Measurements from ENCODE around the gene OSGEP. TPM values are rescaled to one million over a fixed set of nuclear protein-coding genes. Genes with fewer than 3 reads are reported as not detected.

The OSGEP gene
- total RNA-seq, 6 experiments from 2014 or later: 11.2 to 43.8 (median 14.4) TPM

DNA sequence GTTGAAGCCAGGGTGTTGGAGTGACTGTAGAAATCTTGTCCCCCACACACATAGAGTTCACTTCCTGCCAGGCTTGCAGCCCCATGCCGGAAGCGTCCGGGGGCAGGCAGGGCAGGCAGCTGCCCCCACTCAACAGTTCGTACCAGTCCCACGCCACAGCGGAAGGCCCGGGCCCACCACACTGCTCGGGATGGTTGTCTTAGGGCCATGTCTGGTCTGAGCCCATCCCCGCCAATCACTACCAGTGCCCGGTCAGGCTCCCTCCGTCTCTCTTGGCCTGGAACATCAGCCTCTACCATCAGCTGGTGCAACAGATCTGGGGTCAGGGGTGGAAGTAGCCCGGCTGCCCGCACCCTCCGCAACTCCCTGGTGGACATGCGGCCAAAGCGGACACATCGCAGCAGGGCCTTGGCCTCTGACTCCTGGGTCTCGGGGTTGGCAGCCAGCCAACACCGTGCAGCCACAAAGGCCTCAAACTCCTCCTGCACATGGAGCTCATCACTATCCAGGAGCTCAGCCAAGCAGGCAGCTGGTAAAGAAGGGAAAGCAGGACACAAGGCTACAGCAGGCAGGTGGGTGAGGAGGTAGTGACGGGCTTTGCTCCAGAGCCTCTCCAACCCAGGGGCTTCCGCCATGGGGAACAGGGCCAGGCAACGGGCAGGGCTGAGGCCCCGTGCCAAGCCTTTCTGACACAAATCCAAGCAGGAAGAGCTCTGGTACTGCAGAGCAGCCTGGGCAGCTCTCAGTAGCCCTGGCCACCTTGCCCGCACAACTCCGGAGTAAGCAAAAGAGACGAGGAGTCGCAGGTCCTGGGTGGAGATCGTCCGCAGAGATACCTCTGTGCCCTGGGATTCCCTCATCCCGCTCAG is 24.6 kb downstream of the OSGEP start:
- Histone ChIP-seq H3K27me3 (no peaks in the 10 kb centered on the region), H3K27ac (no peak overlapping the region), H3K4me1 (no peaks in the 10 kb centered on the region), H3K9me3 (no peaks in the 10 kb centered on the region), H3K4me3 (no peak overlapping the region), H3K36me3 (no peaks in the 10 kb centered on the region)
- WGBS (ENCODE audit: insufficient coverage, low coverage, low lambda C conversion rate, missing lambda C conversion rate): 64% methylated on average over 16 of the region's 30 CpGs
- DNase-seq (peak in 1 of 3 donors; percentile 19), ATAC-seq (peak in 2 of 4 donors; percentile 22 to 27)
- intact Hi-C loops (cut with DNase I): loop anchor here in 1 of 2 donors (10.0 kb wide), 1 partner anchor 175 kb away; no protein-coding TSS in a partner anchor
- TF ChIP-seq, protein P1, sequence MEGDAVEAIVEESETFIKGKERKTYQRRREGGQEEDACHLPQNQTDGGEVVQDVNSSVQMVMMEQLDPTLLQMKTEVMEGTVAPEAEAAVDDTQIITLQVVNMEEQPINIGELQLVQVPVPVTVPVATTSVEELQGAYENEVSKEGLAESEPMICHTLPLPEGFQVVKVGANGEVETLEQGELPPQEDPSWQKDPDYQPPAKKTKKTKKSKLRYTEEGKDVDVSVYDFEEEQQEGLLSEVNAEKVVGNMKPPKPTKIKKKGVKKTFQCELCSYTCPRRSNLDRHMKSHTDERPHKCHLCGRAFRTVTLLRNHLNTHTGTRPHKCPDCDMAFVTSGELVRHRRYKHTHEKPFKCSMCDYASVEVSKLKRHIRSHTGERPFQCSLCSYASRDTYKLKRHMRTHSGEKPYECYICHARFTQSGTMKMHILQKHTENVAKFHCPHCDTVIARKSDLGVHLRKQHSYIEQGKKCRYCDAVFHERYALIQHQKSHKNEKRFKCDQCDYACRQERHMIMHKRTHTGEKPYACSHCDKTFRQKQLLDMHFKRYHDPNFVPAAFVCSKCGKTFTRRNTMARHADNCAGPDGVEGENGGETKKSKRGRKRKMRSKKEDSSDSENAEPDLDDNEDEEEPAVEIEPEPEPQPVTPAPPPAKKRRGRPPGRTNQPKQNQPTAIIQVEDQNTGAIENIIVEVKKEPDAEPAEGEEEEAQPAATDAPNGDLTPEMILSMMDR (IDR thresholded peaks at IDR 0.05): no peak
- no peak for TF ChIP-seq POLR2A (IDR thresholded peaks at IDR 0.05)

DNA sequence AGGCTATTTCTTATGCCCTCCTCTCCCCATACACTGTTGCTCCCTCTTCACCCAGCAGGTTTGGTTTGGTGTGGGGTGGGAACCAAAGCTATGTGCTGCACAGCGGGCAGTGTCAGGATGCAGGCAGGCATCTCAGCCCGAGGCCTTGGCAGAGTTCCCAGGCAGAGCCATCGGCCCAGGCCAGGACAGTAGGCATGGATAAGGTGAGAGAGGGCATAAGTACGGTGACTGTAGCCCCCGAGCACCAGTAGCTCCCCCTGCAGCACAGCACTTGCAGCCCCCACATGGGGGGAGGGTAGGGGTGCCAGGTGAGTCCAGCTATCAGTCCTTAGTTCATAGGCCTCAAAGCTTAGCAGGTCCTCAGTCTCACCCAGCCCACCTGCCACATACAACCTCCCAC is 25.8 kb downstream of the OSGEP start:
- Histone ChIP-seq H3K27me3 (no peaks in the 10 kb centered on the region), H3K36me3 (no peaks in the 10 kb centered on the region), H3K27ac (no peak overlapping the region), H3K4me1 (no peaks in the 10 kb centered on the region), H3K4me3 (no peak overlapping the region), H3K9me3 (no peaks in the 10 kb centered on the region)
- TF ChIP-seq POLR2A (IDR thresholded peaks at IDR 0.05): no peak
- TF ChIP-seq, protein P1 (IDR thresholded peaks at IDR 0.05): no peak
- peak in 1 of 4 donors; percentile 37 for ATAC-seq
- no peak for DNase-seq
- intact Hi-C loops (cut with DNase I): no loop called here
- WGBS (ENCODE audit: insufficient coverage, low coverage, low lambda C conversion rate, missing lambda C conversion rate): 5% methylated on average over 3 of the region's 5 CpGs

DNA sequence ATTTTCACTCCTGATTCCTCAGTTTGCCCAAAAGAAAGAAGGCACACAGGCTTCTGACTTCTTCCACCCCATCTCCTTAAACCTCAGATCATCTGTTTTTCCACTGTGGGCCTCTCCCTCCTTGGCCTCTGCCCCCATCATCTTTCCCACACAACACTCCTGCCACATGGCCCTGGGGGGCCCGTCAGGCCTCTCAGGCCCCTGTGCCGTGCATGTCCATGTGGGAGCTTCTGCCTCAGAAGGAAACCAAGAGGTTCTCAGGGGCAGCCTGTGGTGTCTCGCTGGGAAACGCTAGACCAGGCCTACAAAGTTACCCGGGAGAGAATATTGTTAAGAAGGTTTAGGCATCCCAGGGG is 26.6 kb downstream of the OSGEP start:
- TF ChIP-seq, protein P1 (IDR thresholded peaks at IDR 0.05): no peak
- no peak for TF ChIP-seq POLR2A (IDR thresholded peaks at IDR 0.05)
- no peak overlapping the region for H3K27ac ChIP-seq
- no peak for DNase-seq
- WGBS (ENCODE audit: insufficient coverage, low coverage, low lambda C conversion rate, missing lambda C conversion rate): 64% methylated on average over 5 of the region's 5 CpGs
- intact Hi-C loops (cut with DNase I): no loop called here
- ATAC-seq: peak in 1 of 4 donors; percentile 10
- no peaks in the 10 kb centered on the region for H3K36me3 ChIP-seq
- H3K4me1 ChIP-seq: no peaks in the 10 kb centered on the region
- H3K4me3 ChIP-seq: no peak overlapping the region
- H3K27me3 ChIP-seq: no peaks in the 10 kb centered on the region
- no peaks in the 10 kb centered on the region for H3K9me3 ChIP-seq

DNA sequence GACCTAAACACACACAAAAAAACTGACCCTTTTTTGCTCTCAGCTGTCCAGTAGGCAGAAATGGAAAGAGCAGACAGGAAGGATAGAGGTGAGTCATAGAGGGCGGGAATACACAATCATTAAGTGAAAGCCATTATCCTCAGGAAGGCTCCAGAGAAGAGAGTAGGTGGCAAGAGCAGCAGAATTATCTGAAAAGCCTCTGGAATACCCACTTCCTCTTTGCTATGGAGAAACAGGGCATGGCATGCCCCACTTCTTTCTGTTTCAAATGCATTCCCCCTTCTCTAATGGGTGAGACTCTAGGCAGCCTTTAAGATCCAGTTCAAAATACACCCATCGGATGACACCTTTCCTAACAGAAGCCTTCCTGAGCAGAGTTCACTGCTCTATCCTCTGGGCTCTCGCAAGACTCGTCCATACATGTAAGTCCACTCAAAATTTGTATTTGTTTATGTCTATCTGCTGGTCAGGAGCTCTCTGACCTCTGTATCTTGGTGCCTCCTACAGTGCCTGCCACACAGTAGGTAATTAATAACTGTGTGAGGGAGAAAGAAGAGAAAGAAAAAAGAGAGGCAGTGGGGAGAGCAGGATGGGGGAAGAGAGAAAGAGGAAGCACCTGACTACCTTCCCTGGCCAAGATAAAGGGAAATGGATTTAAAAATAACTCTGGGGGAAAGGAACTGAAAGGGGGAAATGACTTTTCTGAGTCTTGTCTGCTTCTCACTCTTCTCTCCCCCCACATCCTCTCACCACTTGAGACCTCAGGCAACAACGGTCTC is 27.2 kb downstream of the OSGEP start:
- no peak for DNase-seq
- TF ChIP-seq POLR2A (IDR thresholded peaks at IDR 0.05): no peak
- Histone ChIP-seq H3K27ac (peak overlapping the region in 1 of 3 donors; percentile 40), H3K4me1 (no peaks in the 10 kb centered on the region), H3K9me3 (no peaks in the 10 kb centered on the region), H3K27me3 (no peaks in the 10 kb centered on the region), H3K36me3 (no peaks in the 10 kb centered on the region), H3K4me3 (no peak overlapping the region)
- 28% methylated on average over 5 of the region's 5 CpGs for WGBS (ENCODE audit: insufficient coverage, low coverage, low lambda C conversion rate, missing lambda C conversion rate)
- peak; percentile 49 to 89 (median 66) for ATAC-seq
- intact Hi-C loops (cut with DNase I): no loop called here

DNA sequence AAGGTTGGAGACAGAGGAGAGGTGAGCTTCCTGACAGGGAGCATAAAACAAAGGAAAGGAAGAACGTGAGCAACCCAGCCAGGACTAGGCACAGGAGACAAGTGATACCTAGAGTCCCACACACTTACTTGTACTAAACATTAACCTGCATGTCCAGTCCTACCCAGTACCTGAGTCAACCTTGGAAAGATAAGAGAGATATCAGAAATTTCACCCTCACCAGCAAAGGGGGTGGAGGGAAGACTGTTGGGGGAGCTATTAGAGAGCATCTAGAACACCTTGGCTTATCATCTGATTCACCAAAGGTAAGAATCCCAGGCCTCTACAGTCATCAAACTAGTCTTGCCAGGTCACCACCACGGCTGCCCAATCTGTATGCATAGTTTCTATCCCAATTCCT is 29.8 kb downstream of the OSGEP start:
- WGBS (ENCODE audit: insufficient coverage, low coverage, low lambda C conversion rate, missing lambda C conversion rate): 22% methylated on average over 2 of the region's 2 CpGs
- H3K36me3 ChIP-seq: no peaks in the 10 kb centered on the region
- ATAC-seq: no peak
- no peak for TF ChIP-seq POLR2A (IDR thresholded peaks at IDR 0.05)
- TF ChIP-seq, protein P1 (IDR thresholded peaks at IDR 0.05): no peak
- H3K27ac ChIP-seq: no peak overlapping the region
- H3K27me3 ChIP-seq: no peaks in the 10 kb centered on the region
- intact Hi-C loops (cut with DNase I): no loop called here
- no peak overlapping the region for H3K4me3 ChIP-seq
- no peak for DNase-seq
- H3K9me3 ChIP-seq: no peaks in the 10 kb centered on the region
- H3K4me1 ChIP-seq: no peaks in the 10 kb centered on the region
